ENCODE results near the gene GRK5.

Gene GRK5

GRCh38 chr10:119497243-119497642 is 289.9 kb downstream of the GRK5 start:
- no peak for DNase-seq

- no peak for DNase-seq
Measured at GRCh38 chr10:119498889-119499676, 291.7 kb downstream of the GRK5 start.

GRCh38 chr10:119499677-119500002 is 292.3 kb downstream of the GRK5 start:
- DNase-seq: no peak

GRCh38 chr10:119500123-119500795 is 292.9 kb downstream of the GRK5 start:
- no peak for DNase-seq

GRCh38 chr10:119500821-119501220 is 293.4 kb downstream of the GRK5 start:
- DNase-seq: no peak

GRCh38 chr10:119501690-119502089 is 294.3 kb downstream of the GRK5 start:
- DNase-seq: no peak

GRCh38 chr10:119502209-119502608 is 294.8 kb downstream of the GRK5 start:
- no peak for DNase-seq

GRCh38 chr10:119502618-119503155 is 295.3 kb downstream of the GRK5 start:
- DNase-seq: no peak

GRCh38 chr10:119503821-119504220 is 296.4 kb downstream of the GRK5 start:
- no peak for DNase-seq

- DNase-seq: no peak
Measured at GRCh38 chr10:119504651-119505050, 297.3 kb downstream of the GRK5 start.

GRCh38 chr10:119505131-119505551 is 297.8 kb downstream of the GRK5 start:
- no peak for DNase-seq
